Stomach (tissue), 4 donors: ENCODE measurements around the gene TTLL3.

Source experiments
- EP300 ChIP-seq: sonication (generic); formaldehyde crosslinking; IDR thresholded peaks from one replicate; pipeline ENCODE4 v1.6.1; 2017; ENCODE audit warnings: antibody characterized with exemption
- POLR2A ChIP-seq, 4 donors: fragments of 450-650 bp; IDR thresholded peaks; one replicate each; pipeline ENCODE4 v1.6.1; 2016; ENCODE audit warnings: antibody characterized with exemption in 4 of 4, control low read depth in 2 of 4, mild to moderate bottlenecking in 1 of 4, moderate library complexity in 1 of 4
- TF ChIP-seq, protein P1 (sequence below), 7 experiments: fragments of 450-650 bp in 4 of 7; fragments of 200-600 bp in 3 of 7; sonication (generic) in 3 of 7; IDR thresholded peaks; one replicate each; pipeline ENCODE4 v1.5.1; 2016 to 2019; ENCODE audit warnings: antibody characterized with exemption in 7 of 7, control low read depth in 2 of 7, mild to moderate bottlenecking in 1 of 7

DNA sequence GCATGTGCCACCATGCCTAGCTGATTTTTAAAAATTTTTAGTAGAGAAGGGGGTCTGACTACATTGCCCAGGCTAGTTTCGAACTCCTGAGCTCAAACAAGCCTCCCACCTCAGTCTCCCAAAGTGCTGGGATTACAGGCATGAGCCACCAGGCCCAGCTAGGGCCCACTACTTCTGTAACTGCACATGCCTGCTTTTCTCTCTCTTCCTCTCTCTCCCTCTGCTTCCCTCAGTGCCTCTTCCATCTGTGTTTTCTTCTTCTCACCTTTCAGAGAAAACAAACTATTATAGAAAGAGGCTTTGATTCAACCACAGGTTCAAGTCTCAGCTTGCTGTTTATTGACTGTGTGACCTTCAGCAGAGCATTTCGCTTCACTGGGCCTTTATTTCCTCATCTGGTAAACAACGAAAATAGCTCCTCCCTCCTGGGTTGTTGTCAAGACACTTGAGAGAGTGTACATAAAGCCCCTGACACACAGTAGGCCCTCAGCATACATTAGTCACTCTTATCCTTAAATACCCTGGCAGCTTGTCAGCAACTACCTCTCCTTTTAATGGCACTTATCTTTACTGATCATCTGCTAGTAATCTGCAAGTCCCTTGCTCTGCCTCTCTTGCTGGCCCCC, 28.0 kb upstream of the TTLL3 start:
- TF ChIP-seq, protein P1, sequence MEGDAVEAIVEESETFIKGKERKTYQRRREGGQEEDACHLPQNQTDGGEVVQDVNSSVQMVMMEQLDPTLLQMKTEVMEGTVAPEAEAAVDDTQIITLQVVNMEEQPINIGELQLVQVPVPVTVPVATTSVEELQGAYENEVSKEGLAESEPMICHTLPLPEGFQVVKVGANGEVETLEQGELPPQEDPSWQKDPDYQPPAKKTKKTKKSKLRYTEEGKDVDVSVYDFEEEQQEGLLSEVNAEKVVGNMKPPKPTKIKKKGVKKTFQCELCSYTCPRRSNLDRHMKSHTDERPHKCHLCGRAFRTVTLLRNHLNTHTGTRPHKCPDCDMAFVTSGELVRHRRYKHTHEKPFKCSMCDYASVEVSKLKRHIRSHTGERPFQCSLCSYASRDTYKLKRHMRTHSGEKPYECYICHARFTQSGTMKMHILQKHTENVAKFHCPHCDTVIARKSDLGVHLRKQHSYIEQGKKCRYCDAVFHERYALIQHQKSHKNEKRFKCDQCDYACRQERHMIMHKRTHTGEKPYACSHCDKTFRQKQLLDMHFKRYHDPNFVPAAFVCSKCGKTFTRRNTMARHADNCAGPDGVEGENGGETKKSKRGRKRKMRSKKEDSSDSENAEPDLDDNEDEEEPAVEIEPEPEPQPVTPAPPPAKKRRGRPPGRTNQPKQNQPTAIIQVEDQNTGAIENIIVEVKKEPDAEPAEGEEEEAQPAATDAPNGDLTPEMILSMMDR (IDR thresholded peaks at IDR 0.05): no peak
- TF ChIP-seq POLR2A (IDR thresholded peaks at IDR 0.05): no peak
- TF ChIP-seq EP300: no peak
